HL-60/S4 (cell line): ENCODE results near the gene GINS2.

Experiments
- in situ Hi-C: fragments of 300-500 bp; cut with MboI; formaldehyde crosslinking; loops from 2 replicates; pipeline ENCODE4 v1.14.3; 2022; ENCODE audit warnings: low sequenced_read_pairs

GINS2 gene

DNA sequence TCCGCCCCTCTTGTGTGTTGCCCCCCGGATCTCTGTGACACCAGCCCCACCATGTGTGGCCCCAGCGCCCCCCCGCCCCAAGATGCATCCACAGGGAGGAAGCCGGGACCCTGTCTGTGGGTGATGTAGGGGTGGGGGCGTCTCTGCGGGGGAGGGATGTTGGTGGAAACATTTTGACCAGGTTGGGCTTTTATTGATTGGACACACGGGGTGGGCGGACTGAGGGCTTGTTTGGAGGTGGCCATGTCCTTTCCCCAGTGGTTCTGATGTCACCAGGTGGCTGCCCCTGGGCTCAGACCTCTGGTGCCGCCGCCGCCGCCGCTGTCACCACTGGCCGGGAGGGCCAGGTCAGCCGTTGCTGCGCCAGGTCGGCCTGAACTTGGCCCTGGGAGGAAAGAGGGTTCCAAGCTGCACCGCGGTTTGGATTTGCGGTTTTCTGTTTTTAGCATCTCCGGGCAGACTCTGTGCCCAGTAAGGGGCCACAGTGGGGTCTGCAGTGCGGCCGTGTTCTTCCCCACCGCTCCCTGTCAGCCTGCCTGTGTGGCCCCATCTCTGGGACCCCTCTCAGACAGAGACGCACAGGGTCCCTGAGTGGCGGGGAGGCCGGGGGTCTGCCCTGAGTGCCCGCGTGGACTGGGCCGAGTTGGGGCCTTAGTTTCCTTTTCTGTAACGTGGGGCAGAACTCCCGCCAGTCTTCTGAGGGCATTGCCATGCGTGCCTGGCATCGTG lies 55.9 kb downstream of the GINS2 start:
- in situ Hi-C loops = no loop called here

DNA sequence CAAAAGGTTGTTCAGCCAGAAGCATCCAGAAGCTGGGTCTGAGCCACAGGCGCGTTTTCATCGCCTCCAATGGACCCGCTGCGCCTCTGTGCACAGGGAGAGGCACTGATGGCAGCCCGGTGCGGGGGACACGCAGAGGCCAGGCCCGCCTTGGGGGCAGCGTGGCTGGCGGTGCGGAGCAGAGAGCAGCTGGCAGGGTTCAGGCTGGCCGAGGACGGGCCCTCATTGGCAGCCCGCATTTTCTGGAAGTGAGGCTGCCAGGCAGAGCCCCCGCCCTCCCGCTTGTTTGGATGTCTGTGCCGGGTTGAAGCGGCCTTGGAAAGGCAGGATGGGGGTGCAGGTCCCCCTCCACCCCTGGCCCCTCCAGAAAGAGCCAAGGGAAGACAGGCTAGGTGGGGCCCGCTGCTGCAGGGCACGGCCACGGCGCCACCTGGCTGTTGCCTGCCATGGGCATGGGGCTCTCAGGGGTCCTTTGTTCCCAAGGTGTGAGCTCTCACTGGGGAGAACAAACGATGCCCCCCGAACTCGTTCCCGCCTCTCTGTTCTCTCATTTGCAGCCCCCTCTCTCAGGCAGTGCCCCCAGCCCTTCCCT lies 56.9 kb downstream of the GINS2 start:
- in situ Hi-C loops = no loop called here

DNA sequence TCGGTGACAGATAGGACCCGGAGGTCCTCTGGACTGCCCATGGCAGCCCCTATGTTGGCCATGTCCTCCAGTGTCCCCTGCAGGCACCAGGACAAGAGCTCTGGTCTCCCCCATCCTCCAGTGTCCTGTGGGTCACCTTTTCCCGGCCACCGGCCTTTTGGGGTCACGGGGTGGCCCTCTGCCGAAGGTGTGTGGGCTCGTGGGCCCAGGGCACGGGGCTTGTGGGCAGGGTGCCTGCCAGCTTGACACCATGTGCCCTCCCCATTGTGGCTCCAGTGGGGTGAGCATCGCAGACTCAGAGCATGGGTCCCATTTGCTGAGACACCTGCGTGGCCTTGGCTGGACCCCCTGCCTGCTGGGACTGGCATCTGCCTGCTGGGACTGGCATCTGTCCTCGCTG lies 57.5 kb downstream of the GINS2 start:
- in situ Hi-C loops = no loop called here

DNA sequence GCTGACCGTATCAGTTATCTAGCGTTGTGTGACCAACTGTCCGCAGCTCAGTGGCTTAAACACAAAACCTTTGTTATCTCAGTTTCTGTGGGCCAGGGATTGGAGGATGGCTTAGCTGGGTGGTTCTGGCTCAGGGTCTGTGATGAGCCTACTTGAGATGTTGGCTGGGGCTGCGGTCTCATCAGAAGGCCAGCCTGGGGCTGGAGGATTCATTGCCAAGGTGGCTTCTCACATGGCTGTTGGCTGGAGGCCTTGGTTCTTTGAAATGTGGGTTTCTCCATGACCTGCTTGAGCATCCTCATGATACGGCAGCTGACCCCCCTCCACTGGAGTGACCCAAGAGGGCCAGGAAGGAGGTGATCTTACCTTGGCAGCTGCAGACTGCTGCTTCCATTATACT lies 58.9 kb downstream of the GINS2 start:
- in situ Hi-C loops = no loop called here

DNA sequence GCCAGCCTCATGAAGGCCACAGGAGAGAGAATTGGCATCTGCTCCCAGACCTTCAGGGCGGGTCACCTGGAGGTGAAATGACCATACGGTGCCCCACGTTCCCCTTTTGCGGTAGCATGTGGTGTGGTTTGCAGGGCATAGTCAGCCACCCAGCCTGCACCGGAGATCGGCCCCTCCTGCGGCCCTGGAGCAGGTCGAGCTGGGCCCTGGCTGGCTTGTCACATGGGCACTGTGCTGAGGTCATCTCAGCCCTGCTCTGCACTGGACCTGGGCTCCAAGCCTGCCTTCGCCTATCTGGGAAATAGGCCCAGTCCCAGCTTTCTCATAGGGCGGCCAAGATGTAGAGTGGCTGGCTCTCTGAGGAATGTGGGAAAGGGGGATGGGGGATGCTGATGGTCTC lies 59.4 kb downstream of the GINS2 start:
- in situ Hi-C loops = no loop called here

DNA sequence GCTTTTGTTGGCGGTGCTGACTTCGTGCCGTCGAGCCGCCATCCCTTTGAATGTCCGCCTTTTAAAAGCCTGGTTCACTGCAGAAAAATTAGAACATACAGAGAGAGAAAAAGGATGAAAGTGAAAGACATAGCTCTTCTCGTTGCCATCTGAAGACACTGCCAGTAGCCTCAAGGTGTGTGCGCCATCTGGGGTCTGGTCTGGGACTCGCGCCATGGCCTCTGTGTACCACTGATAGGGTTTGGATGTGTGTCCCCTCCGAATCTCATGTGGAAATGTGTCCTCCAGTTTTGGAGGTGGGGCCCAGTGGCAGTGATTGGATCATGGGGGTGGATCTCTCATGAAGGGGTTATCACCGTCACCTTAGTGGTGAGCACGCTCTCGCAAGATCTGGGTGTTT lies 60.1 kb downstream of the GINS2 start:
- in situ Hi-C loops = no loop called here

DNA sequence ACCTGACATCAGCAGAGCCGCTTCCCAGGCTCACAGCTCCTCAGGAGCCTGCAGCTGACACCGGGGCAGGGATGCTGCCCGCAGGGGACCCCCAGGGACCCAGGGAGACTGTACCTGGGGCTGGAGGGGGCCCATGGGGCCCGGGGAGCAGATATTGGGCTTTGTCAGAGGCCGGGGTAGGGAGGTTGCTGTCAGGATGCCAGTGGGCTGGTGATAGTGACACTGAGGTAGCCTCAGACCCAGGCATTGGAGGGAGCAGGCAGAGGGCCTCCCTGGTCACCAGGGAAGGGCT lies 60.5 kb downstream of the GINS2 start:
- in situ Hi-C loops = no loop called here

DNA sequence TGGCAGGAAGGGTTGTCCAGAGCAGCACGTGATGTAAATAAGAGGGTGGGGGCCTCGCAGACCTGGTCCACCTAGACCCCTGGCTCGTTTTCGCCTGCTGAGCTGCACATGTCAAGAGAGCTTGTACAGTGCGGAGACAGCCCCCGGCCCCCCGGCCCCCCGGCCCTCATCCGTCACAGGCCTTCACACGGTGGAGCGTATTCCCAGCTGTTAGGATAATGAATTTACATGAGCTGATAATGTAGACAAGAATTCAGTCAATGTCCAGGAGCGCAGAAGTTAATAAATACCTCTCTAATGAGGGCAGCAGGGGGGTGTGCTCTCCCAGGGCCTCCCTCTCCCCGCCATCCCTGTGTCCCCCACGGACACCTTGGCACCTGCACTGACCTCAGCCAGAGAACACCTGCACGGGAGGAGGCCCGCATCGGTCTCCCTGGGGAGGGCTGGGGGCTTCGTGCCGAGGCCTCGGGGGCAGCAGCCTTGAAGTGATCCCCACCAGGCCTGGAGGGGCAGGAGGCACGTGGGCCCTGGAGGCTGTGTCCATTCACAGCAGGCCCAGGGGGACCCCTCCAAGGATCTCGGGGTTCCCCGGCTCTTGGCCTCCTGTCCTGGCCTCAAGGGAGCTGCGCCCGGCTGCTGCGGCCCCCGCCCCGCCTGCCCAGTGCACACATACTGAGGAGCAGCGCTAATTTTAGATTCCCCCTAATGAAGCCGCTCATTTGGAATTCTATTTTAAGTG lies 61.1 kb downstream of the GINS2 start:
- in situ Hi-C loops = no loop called here

DNA sequence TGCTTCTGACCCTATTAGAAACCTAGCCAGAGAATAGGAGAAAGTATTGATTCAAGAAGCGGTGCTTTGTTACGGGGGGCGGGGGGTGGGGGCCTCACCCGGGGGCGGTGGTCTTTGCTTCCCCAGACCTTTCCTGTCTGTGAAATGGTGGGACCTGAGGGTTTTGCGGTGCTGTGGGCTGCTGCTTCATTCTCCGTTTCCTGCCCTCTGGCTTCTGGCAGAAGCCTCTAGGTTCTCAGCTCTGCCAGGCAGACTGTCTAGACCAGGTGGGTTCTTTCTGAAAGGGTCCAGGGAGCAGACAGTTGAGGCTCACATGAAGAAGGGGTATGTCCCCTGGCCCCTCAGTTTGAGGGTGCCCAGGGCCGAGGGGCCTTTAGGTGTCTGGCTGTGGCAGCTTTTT lies 61.7 kb downstream of the GINS2 start:
- in situ Hi-C loops = no loop called here
